Head of caudate nucleus (tissue), 42 donors: ENCODE measurements around the gene LDAF1.
"Not testable (repeated sequence)": the region's sequence is repeated elsewhere in the genome, so short reads cannot be mapped to it uniquely, and the experiment has no call there.

Source experiments
- DNase-seq, 42 donors: peaks; one replicate each; pipeline versions ENCODE4 v3.0.0 to v3.0.0-alpha.2; 2020 to 2021; ENCODE audit warnings: mixed read lengths in 7 of 42
- intact Hi-C: fragments of 100-400 bp; cut with DNase I; formaldehyde crosslinking; loops from one replicate; pipeline ENCODE4 v1.15.0; 2022

LDAF1 gene

DNA sequence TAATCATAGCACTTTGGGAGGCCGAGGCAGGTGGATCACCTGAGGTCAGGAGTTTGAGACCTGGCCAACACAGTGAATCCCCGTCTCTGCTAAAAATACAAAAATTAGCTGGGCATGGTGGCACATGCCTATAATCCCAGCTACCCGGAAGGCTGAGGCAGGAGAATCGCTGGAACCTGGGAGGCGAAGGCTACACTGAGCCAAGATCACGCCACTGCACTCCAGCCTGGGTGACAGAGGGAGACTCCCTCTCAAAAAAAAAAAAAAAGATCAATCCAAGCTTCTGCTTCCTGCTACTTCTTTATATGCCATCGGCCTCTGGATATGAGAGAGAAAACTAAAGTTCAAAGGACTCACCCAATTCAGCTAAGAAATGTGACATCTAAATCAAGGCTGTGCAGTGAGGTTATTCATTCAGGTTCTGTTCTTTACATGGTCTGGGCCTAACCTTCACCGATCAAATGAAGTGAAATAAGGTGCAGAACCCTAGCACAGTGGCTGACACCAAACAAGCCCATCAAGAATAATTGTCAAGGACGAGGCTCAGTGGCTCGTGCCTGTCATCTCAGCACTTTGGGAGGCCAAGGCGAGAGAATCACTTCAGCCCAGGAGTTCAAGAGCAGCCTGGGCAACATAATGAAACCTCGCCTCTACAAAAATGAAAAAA is 27.3 kb downstream of the LDAF1 start:
- DNase-seq: no peak
- intact Hi-C loops: loop anchor here (10.0 kb wide), 1 partner anchor 119 kb away; no protein-coding TSS in a partner anchor

DNA sequence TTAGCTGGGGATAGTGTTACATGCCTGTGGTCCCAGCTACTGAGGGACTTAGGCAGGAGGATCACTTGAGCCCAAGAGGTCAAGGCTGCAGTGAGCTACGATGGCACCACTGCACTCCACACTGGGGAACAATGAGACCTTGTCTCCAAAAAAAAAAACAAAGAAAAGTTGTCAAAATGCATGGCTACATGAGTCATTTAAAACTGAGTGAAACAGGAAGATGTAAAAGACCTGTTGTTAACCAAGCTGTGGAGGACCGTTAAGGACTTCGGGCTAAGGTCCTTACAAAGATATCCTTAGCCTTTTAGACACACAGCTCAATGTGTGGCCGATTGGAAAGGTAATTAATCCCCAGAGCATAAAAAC is 27.8 kb downstream of the LDAF1 start:
- DNase-seq: no peak
- intact Hi-C loops: loop anchor here (10.0 kb wide), 1 partner anchor 118 kb away; no protein-coding TSS in a partner anchor

DNA sequence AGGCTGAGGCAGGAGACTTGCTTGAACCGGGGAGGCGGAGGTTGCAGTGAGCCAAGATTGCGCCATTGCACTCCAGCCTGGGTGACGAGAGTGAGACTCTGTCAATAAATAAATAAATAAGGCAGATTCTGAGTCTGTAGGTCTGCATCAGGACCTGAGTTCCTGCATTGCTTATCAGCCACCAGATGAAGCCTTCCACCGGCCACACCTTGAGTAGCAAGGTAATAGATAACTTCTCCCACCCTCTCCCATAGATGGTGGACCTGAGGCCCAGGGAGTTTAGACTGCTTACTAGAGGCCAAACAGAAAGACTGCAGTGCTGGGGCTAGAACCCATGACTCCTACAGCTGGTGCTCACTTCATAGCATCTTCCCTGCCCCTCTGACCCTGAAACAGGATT is 30.8 kb downstream of the LDAF1 start:
- intact Hi-C loops: loop anchor here (10.0 kb wide), 1 partner anchor 115 kb away; no protein-coding TSS in a partner anchor
- DNase-seq: no peak

DNA sequence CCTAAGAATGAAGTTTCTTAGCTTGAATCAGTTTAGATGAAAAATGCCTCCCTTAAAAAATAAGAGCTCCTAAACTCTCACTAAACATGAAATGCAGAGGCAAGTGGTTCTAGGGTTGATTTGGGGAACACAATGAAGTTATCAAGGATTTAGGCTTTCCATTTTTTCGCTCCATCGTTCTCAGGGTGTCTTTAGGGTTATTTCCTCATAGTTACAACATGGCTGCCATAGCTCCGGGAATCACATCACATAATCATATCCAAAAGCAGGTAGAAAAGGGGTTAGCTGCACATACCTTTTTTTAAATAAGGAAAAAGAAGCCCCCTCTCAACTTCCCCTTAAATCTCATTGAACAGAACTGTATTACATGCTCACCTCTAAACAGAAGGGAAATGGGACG is 31.5 kb downstream of the LDAF1 start:
- intact Hi-C loops: no loop called here
- no peak for DNase-seq

DNA sequence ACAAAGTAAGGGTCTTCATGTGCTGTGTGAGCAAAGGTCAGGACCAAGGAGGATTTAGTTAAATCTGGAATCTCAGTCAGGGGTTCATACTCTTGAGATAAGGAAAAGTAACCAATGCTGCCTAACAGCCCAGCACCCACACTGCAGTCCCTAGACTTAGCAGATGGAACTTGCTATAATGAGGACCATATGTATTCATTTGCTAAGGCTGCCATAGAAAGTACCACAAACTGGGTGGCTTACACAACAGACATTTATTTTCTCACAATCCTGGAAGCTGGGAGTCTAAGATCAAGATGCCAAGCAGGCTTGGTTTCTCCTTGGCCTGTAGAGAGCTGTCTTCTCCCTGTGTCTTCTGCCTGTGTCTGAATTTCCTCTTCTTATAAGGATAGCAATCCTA is 32.1 kb downstream of the LDAF1 start:
- intact Hi-C loops: no loop called here
- DNase-seq: no peak

DNA sequence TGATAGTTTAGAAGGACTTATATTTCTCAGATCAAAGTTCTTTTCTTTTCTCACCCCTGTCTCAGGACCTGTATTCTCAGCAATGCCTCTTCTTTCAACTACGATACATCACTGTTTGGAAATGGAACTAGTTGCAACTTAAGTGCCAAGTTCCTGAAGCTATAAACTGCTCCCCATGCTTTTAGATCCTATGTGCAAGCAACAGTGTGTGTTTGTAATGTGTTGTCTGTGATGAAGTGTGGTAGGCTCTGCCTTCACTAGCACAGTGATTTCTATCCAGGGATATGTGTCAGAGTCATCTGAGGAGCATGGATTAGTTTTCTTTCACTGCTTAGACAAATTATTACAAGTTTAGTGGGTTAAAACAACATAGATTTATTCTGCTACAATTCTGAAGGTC is 34.5 kb downstream of the LDAF1 start:
- intact Hi-C loops: no loop called here
- DNase-seq: no peak

DNA sequence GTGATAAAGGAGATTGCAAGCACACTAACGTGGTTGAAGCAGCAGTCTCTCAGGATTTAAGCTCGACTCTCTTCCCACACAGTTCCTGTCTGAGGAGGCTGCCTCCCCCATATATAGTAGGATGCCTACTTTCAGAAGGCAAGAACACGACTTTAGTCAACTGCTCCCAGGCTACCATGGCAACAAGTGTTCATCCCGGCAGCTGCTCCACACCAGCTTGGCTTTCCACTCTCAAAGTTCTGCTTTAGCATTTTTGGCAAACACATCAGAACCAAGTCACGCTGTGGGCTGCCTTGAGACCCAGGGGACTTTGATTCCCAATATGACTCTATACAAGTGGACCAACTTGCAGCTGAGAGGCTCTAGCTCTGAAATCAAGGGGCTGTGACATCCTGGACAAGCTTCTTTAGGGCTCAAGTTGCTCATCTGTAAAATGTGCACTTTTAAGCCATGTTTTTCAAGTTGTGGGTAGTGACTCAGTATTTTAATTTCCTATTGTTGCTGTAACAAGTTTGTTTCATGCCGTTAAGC is 36.4 kb downstream of the LDAF1 start:
- intact Hi-C loops: no loop called here
- DNase-seq: peak; percentile 17 to 92 (median 62)

DNA sequence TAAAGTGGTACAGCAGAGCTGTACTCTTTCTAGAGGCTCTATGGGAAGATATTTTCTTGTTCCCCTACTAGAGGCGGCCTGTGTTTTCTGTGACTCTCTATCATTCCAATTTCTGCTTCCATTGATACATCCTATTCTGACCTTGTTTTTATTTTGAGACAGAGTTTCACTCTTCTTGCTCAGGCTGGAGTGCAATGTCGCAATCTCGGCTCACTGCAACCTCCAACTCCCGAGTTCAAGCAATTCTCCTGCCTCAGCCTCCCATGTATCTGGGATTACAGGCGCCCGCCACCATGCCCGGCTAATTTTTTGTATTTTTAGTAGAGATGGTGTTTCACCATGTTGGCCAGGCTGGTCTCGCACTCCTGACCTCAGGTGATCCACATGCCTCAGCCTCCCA is 36.9 kb downstream of the LDAF1 start:
- intact Hi-C loops: not testable (repeated sequence)

DNA sequence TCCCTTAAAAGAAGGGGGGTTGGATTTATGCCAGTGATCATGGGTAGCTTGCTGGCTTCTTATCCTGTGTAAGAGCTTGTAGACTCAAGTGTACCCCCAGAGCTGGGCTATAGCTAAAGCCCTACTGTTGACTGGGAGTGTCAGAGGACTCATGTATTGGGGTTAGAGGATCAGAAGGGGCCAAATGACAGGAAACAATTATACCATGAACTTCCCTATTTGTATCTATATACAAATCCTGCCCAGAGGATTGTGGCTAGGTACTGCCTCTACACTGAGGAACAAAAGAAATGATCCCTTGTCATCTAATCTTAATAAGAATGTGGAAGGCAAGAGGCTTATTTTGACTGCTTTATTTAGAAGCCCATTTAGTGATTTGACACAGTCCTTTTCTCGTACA is 38.6 kb downstream of the LDAF1 start:
- intact Hi-C loops: no loop called here
- DNase-seq: no peak

More for the DNA sequence above, 36.9 kb downstream of the LDAF1 start:
- not testable (repeated sequence) for DNase-seq

DNA sequence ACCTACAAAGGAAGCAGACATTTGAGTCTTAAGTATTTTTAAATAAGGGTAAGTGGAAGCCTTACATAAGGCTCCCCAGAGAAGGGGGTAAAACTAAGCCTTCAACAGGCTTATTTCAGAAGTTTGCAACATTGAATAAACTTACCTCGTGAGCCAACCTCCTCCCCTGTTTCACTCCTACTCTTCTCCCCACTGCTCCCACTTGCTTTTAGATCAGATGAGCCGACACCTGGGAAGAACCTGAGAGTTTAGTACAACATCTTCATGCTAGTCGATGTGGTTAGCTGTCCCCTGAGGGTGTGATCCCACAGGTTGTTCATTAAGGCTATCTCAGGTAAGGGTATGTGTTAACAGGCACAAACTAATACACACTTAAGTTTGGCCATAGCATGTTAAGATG is 39.1 kb downstream of the LDAF1 start:
- intact Hi-C loops: no loop called here
- DNase-seq: peak in 19 of 42 donors; percentile 8 to 75 (median 30)

DNA sequence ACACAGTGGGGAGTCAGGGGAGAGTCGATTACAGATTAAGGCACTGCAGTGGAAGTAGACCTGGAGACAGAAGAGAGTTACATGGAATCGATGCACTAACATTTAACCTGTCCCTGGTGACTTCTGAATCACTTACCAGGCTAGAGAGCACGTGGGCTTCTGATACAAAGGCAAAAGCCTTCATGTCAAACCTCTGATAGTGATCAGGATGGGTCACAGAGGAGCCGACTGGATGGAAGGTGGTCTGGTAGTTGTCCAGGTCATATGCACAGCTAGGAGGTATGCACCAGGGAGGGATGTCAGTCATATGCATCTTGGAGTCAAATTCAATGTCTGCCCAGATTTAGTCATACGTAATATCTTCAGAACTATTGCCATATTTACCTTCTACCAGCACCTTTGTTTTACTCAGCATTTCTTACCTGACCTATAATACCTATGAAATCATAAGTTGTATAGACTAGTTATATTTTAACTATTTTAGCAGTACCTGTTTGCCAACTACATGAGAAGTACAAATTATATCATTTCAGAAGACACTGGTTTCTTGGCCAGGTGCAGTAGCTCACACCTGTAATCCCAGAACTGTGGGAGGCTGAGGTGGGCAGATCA is 41.2 kb downstream of the LDAF1 start:
- intact Hi-C loops: no loop called here
- no peak for DNase-seq

DNA sequence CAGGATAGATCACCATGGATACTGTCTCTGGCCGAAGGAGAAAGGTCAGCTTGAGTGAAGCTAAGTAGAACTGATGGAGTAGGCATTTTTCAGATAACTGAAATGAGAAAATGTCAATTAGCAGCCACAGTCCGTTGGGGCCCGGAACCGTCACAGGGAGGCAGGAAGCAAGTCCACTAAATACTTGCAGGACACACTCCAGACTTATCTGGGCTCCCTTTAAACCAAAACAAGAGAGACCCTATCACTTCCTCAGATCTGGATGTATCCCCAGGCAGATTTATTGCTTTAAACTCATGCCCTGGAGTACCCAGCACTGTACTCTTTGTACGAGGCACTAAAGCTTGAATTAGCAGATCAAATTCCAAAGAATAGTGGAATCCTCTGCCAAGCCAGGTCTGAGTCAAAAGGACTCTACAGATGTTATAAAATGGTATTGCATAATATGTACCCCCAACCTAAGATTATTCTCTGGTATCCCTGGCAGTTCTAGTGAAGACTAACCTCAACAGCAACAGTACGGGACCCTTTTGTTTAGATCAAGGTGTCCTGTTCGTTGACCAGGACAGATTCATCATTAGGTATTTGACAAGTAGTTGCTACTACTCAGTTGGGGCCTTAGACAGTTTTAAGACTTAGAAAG is 44.8 kb downstream of the LDAF1 start:
- intact Hi-C loops: no loop called here
- DNase-seq: no peak

DNA sequence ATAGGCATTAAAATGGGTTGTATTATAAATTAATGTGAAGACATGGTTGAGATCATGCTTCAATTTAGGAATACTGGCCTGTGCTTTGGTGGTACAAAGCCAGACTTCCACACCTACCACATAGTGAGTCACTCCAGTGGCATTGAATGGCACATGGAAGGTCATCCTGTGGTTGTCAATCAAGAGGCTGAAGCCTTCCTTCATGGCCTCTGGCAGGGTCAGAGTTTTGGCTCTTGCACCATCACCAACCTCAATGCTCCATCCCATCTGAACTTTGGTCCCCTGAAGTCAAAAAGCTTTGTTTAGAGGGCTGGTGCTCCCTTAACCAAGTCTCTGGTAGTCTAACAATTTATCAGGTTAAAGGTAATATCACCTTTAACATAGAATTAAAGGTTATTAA is 46.8 kb downstream of the LDAF1 start:
- intact Hi-C loops: no loop called here
- DNase-seq: no peak

DNA sequence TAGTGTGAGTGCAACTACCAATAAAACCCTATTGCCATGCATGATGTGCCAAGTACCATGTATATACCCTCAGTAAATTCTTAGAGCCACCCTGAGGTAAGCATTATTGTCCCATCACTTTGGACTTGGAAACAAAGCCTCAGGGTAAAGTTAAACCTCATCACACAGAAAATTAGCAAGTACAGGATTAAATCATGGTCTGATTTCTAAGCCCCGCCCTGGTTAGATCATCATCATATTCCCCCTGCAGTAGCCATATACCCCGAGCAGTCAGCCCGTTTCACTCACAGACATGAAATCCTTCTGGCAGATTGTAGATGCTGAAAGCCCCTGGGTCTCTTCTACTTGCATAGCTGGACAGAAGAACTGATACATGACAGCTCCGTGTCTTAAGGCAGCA is 48.1 kb downstream of the LDAF1 start:
- intact Hi-C loops: no loop called here
- DNase-seq: no peak

DNA sequence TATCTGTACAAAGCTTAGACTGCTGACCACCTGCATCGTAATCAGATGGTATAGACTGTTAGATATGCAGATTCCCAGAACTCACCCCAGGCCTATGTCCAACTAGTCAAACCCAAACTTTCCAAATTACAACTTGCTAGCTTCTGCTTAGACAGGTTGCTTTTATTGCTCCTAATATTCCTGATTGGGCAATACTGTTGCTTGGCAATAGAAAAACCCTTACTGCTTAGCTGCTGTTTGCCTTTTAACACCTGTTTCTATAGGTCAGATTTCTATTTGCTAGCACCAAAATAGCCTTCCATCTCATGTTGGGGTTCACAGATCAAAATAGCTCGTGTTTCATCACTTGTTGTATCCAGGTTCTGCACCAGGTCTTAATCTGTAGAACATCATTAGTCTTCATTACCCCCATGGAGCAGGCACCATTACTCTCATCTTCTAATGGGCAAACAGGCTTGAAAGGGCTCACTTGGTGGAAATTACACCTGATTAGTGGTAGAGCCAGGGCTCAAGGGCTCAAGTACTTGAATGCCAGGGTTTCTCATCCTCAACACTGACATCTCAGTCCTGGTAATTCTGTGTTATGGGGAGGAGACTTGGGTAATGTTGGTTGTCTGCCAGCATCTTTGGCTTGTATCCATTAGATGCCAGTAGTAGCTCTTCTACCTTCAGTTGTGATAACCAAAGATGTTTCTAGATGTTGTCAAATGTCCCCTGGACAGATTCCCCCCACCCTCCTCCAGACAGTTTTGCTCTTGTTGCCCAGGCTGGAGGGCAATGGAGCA is 50.2 kb downstream of the LDAF1 start:
- DNase-seq: no peak
- intact Hi-C loops: no loop called here

DNA sequence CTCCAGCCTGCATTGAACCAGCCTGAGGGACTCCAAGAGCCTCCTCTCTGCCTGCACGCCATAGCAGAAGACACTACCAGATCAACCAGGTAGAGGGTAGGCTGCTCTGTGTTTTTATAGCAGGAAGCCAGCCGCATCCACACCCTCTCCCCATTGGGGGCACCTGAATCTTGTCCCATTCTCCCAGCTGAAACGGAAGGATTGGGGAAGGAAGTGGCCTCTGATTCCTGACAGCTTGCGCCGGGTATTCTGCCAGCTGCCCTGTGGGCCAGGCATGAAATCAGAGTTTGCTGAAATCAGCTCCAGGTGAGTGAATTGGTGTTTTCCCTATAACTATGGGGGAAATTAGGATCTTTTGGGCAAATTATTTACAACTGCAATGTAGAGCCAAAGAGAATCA is 53.0 kb downstream of the LDAF1 start, which contains the start of gene ZP2:
Gene ZP2 (minus strand): TSS at position 89 of the 400 bp plus-strand sequence. CDS start 27 bp downstream, at position 62.
- DNase-seq: no peak
- intact Hi-C loops: no loop called here

DNA sequence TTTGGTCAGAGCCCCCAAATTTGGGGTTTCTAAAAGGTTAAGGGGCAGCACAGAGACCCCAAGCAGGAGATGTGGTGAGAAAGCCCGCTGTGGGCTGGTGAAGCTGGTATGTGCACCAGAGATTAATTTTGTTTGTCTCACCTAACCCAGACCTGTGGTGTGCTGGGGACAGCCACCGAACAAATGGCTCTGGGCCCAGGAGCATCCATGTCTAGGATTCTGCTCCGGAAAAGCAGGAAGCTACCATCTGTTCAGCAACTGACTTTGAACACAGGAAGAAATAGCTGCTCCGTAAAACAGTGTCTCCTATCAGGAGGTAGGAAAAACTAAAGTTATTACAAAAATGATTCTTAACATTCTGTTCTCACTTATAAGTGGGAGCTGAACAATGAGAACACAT is 55.6 kb downstream of the LDAF1 start:
- no peak for DNase-seq
- intact Hi-C loops: no loop called here

DNA sequence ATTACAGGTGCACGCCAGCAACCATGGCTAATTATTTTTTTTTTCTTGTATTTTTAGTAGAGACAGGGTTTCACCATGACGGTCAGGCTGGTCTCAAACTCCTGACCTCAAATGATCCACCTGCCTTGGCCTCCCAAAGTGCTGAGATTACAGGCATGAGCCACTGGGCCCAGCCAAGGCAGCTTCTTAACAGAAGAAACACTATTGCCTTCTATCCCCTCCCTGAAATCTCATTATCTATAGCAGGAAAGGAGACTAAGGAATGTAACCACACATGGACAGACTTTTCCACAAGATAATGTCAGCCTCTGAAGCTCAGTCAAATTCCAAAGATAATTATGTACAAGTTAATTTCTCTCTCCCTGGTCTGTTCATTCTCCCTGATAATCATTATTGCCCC is 58.6 kb downstream of the LDAF1 start:
- no peak for DNase-seq
- intact Hi-C loops: no loop called here

DNA sequence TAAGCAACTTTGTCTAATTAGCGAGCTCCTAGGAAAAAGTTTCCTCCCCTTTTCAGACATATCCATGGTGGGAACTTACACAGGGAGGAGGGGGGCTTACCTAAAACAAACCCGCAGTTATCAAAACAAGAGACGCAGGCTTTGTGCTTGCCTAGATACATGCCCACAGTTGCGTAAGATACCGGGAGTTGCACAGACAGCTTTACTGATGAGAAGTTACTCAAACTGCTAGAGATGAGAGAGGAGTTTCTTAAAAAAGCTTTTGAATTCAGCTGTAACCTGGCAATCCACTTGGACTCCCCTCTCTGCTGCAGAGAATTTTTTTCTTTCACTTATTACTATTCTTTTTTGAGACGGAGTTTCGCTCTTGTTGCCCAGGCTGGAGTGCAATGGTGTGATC is 59.7 kb downstream of the LDAF1 start:
- peak in 28 of 42 donors; percentile 6 to 74 (median 32) for DNase-seq
- intact Hi-C loops: no loop called here
